Smooth muscle cell (in vitro differentiated cells): Measurements from ENCODE around the gene GABPA. TPM values are rescaled to one million over a fixed set of nuclear protein-coding genes. Genes with fewer than 3 reads are reported as not detected.

Experiments
- DNase-seq: peaks from one replicate; lab custom pipeline; 2025; ENCODE audit not compliant: unreplicated experiment; lab: John Stamatoyannopoulos, UW
- H2AFZ ChIP-seq: fragments of 200-600 bp; sonication (generic); 2 replicates; pipeline ENCODE4 v1.6.0; 2016; ENCODE audit warnings: antibody characterized with exemption, low read depth, mild to moderate bottlenecking
- H3F3A ChIP-seq: fragments of 200-600 bp; sonication (generic); 2 replicates; pipeline ENCODE4 v1.6.0; 2017; ENCODE audit warnings: antibody characterized with exemption, low read depth
- H3K27ac ChIP-seq: fragments of 200-600 bp; sonication (generic); 2 replicates; pipeline ENCODE4 v1.5.1; 2016; ENCODE audit warnings: low read depth, mild to moderate bottlenecking
- H3K27me3 ChIP-seq: fragments of 200-600 bp; sonication (generic); 2 replicates; pipeline ENCODE4 v1.6.1; 2016; ENCODE audit warnings: low read depth, mild to moderate bottlenecking
- H3K36me3 ChIP-seq: fragments of 200-600 bp; sonication (generic); 2 replicates; pipeline ENCODE4 v1.5.1; 2016; ENCODE audit warnings: low read depth
- H3K4me1 ChIP-seq: fragments of 200-600 bp; sonication (generic); 2 replicates; pipeline ENCODE4 v1.5.1; 2016; ENCODE audit warnings: low read depth
- H3K4me2 ChIP-seq: fragments of 200-600 bp; sonication (generic); 2 replicates; pipeline ENCODE4 v1.6.0; 2016; ENCODE audit warnings: mild to moderate bottlenecking
- H3K4me3 ChIP-seq: fragments of 200-600 bp; sonication (generic); 2 replicates; pipeline ENCODE4 v1.5.1; 2016; ENCODE audit warnings: mild to moderate bottlenecking
- H3K79me2 ChIP-seq: fragments of 200-600 bp; sonication (generic); 2 replicates; pipeline ENCODE4 v1.6.0; 2016; ENCODE audit warnings: low read depth, mild to moderate bottlenecking
- H3K9ac ChIP-seq: fragments of 200-600 bp; sonication (generic); 2 replicates; pipeline ENCODE4 v1.6.0; 2016; ENCODE audit warnings: low read depth
- H3K9me3 ChIP-seq: fragments of 200-600 bp; sonication (generic); replicated peaks from 2 replicates; pipeline ENCODE4 v1.5.1; 2016; ENCODE audit warnings: low read depth
- H4K20me1 ChIP-seq: fragments of 200-600 bp; sonication (generic); 2 replicates; pipeline ENCODE4 v1.6.0; 2016; ENCODE audit warnings: low read depth
- CTCF ChIP-seq: fragments of 200-600 bp; sonication (generic); IDR thresholded peaks from 2 replicates; pipeline ENCODE4 v1.5.1; 2017; ENCODE audit warnings: borderline replicate concordance, mild to moderate bottlenecking, antibody characterized with exemption; ENCODE audit not compliant: insufficient read depth, poor library complexity, severe bottlenecking
- WGBS: methylation state at CpG from one replicate; pipeline ENCODE4 v1.1.7; 2016; ENCODE audit warnings: low lambda C conversion rate; 5-methylcytosine and 5-hydroxymethylcytosine counted together
- polyA plus RNA-seq: library from polyadenylated mRNA; unstranded; fragments of >200 nt; fragmentation: Nextera tagmentation; extraction: Ambion mirVana; gene quantifications from 2 replicates; pipeline ENCODE4 v1.2.1, GENCODE V29; 2016
- total RNA-seq: library from RNA; depleted of rRNA; stranded (reverse); fragments of >200 nt; gene quantifications from 2 replicates; pipeline ENCODE4 v1.2.3, GENCODE V29; 2014

Gene GABPA
- total and polyA plus RNA-seq, 2 experiments from 2014 or later: 11.4 to 35.1 TPM

- Histone ChIP-seq H4K20me1 (peaks cover 22% of the 10 kb centered on the region), H3F3A (peaks cover 12% of the 10 kb centered on the region), H3K9ac (peak overlapping the region; percentile 96), H3K4me1 (peaks cover 16% of the 10 kb centered on the region), H3K36me3 (peaks cover 5% of the 10 kb centered on the region), H3K27me3 (no peaks in the 10 kb centered on the region), H3K4me3 (peak overlapping the region; percentile 92), H3K79me2 (peaks cover 79% of the 10 kb centered on the region), H2AFZ (peak overlapping the region; percentile 89), H3K4me2 (peak overlapping the region; percentile 93), H3K27ac (peak overlapping the region; percentile 97), H3K9me3 (no peaks in the 10 kb centered on the region)
- no peak for TF ChIP-seq CTCF
- DNase-seq: no peak
- WGBS: 8% methylated on average over 30 of the region's 30 CpGs
Observed at GRCh38 chr21:25733859-25734653, 716 bp upstream of the GABPA start.

DNA sequence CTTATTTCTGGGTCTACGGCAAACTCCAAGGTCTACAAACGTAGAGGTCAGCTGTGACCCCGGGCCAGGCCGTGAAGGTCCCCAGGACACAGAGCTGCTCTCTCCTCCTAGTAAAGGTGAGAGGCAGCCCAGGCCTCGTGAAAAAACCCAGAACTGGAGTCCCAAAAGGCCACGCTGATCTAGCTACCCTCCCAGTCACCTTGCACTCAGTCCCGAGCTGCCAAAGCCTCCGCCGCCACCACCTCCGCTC lies 193 bp upstream of the GABPA start:
- Histone ChIP-seq H3K27ac (peak overlapping the region; percentile 97), H4K20me1 (peaks cover 22% of the 10 kb centered on the region), H3K79me2 (peaks cover 80% of the 10 kb centered on the region), H3F3A (peaks cover 12% of the 10 kb centered on the region), H3K9ac (peak overlapping the region; percentile 96), H3K27me3 (no peaks in the 10 kb centered on the region), H3K4me1 (peaks cover 16% of the 10 kb centered on the region), H3K4me2 (peak overlapping the region; percentile 93), H3K36me3 (no peaks in the 10 kb centered on the region), H3K4me3 (peak overlapping the region; percentile 92), H2AFZ (peak overlapping the region; percentile 89), H3K9me3 (no peaks in the 10 kb centered on the region)
- WGBS: 1% methylated on average over 10 of the region's 10 CpGs
- no peak for TF ChIP-seq CTCF
- no peak for DNase-seq

DNA sequence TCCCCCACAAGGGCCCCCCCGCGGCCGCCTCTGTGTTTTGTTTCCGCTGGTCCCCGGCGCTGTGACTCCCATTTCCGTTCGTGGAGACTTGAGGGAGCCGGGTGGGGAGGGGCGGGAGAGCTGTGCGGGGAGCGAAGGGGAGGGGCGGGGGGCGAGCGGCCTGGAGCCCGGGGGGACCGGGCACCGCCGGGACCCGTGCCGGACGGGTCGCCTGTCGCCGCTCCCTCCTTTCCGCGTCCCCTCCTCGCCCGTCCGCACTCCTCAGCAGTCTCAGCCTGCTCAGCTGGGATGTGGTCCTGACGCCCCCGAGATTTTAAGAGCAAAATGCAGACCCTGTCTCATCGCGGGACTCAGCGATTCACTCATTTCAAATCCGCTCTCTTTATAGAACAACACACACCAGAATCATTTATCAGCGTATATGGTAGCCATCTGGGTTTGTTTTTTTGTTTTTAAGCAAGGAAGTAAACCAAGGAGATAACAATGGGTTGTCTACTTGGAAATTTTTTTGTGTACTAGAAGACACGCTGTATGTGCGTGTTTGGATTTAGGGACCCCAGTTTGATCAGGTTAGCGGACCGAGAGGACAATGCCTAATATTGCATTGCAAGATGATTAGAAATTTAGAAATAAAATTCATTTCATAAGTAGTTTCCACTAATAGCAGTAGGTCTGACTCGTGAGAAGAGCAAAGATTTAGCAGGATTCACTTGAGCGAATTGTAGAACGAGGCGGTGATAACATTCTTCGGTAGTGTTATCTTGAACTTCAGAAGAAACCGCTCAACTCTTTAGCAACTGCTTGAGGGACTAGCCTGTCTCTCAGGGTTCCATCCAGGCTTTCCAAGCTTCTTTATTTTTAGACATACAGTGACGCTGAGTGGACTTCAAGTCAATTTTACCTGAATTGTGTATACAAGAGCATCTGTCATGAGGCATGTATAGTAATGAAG lies 1.1 kb downstream of the GABPA start:
- peak overlapping the region; percentile 93 for H2AFZ ChIP-seq
- H3K9ac ChIP-seq: peak overlapping the region; percentile 96
- no peaks in the 10 kb centered on the region for H3K9me3 ChIP-seq
- peaks cover 12% of the 10 kb centered on the region for H3F3A ChIP-seq
- H3K27ac ChIP-seq: peak overlapping the region; percentile 97
- peaks cover 16% of the 10 kb centered on the region for H3K4me1 ChIP-seq
- no peak for DNase-seq
- WGBS: under 1% methylated on average over 20 of the region's 48 CpGs
- H3K4me2 ChIP-seq: peak overlapping the region; percentile 93
- H3K36me3 ChIP-seq: no peaks in the 10 kb centered on the region
- H3K79me2 ChIP-seq: peaks cover 74% of the 10 kb centered on the region
- peaks cover 20% of the 10 kb centered on the region for H4K20me1 ChIP-seq
- H3K27me3 ChIP-seq: no peaks in the 10 kb centered on the region
- TF ChIP-seq CTCF: no peak
- H3K4me3 ChIP-seq: peak overlapping the region; percentile 92
